Measurements from ENCODE around the gene CHODL.

CHODL gene

DNA sequence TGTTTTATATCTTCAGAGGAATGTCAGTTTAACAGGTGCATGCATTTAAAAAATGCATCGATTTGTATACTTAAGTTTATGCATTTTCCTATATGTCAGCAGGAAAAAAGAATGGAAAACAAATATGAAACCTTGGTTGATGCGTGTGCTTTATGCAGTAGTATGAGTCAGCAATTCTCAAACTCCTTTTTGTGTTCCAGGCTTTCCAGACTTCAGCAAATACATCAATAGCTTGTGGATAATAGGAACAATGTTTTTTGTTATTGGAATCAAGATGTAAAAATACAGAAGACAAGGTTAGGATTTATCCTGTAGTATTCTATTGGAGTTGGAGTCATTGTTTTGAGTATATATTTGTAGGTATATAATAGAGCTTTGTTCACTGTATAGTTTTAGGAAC, 45.2 kb downstream of the CHODL start:
- DNase-seq (ENCODE audit: low read depth, low spot score) = no peak

DNA sequence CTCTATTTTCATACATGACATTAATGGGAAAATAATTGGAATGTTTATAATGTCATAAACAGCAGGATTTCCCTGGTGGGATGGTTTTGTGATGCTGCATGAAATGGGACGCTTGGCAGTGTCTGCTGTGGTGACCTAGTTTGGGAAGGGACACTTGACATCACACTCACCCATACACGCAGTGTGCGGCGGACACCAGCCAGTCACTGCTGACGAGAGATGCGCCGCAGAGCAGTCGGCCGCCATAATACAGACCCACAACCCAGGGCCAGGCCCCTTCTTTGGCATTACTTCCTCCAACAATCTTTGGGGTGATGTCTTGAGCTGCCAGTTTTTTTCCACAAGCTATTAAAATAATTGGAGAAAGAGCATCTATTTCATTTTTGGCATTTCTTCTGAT, 49.5 kb downstream of the CHODL start:
- no peak for DNase-seq (ENCODE audit: low read depth, low spot score)

DNA sequence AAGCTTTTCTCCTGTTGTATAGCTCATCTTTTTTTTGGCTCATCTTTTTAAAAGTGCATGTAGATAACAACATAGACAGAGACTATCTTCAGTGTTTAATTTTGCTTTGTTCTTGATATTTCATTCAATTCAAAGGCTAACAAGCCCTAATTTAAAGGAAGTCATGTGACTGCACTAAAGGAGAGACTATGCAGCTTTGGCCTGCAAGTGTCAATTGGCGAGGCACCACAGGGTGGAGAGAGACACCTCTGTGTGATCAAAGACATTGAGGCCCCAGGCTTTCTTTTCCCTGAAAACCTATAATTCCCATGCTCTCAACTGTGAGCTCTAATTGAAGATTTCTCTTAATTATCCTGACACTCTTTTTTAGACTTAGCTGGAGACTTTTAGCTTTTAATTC, 53.6 kb downstream of the CHODL start:
- DNase-seq (ENCODE audit: low read depth, low spot score) = peak; percentile 31

Data from ELF-1 (cell line).